GM12878 (cell line): ENCODE data around the gene LEMD1. TPM values are rescaled to one million over a fixed set of nuclear protein-coding genes. Genes with fewer than 3 reads are reported as not detected.

ENCODE experiments used
- ATAC-seq: fragments of 200-7000 bp; cut with Tn5 transposase; 3 replicates; pipeline ENCODE4 v1.9.1; 2020; ENCODE audit warnings: mild to moderate bottlenecking, moderate library complexity
- BruUV-seq: library from RNA; stranded (reverse); fragments of 400-500 nt; replicated peaks from 2 replicates; lab custom pipeline; 2021; lab: Mats Ljungman, UMichigan
- CTCF ChIA-PET: fragments of 300-600 bp; sonication (Branson Sonifier 250); formaldehyde crosslinking; extraction: SDS; loops from one replicate; lab custom pipeline; 2021; ENCODE audit warnings: inconsistent platforms; lab: Yijun Ruan, JAX
- POLR2A ChIA-PET: fragments of 350-600 bp; formaldehyde crosslinking; extraction: SDS; loops from one replicate; lab custom pipeline; 2021; ENCODE audit warnings: inconsistent platforms; lab: Charles Lee
- RAD21 ChIA-PET: fragments of 300-600 bp; sonication (Branson Sonifier 250); formaldehyde crosslinking; loops from one replicate; lab custom pipeline; 2023; ENCODE audit warnings: antibody characterized with exemption; ENCODE audit not compliant: unreplicated experiment; lab: Charles Lee
- SMC1A ChIA-PET: fragments of 300-600 bp; sonication (Branson Sonifier 250); formaldehyde crosslinking; loops from one replicate; lab custom pipeline; 2023; ENCODE audit not compliant: unreplicated experiment, uncharacterized antibody; lab: Charles Lee
- DNase-seq: peaks from one replicate; pipeline ENCODE4 v3.0.0-alpha.2; 2011; ENCODE audit warnings: low read depth, low spot score
- FAIRE-seq: peaks from 3 replicates; lab custom pipeline; 2011; peaks lifted over from hg19 to GRCh38; lab: Jason Lieb, UNC
- H2AFZ ChIP-seq: 2 replicates; pipeline ENCODE4 v1.6.0; 2011; ENCODE audit warnings: low read depth, low read length, control low read depth; ENCODE audit not compliant: control insufficient read depth
- H3K27ac ChIP-seq: 2 replicates; pipeline ENCODE4 v1.5.1; 2011; ENCODE audit warnings: control low read depth; ENCODE audit not compliant: control insufficient read depth, insufficient read depth
- H3K27me3 ChIP-seq, 2 experiments: replicated peaks in 1 of 2; 2 replicates each; pipeline versions ENCODE4 v1.6.0 to v1.6.1; 2011; ENCODE audit warnings: low read length in 1 of 2; ENCODE audit not compliant: control insufficient read depth in 2 of 2, insufficient read depth in 2 of 2
- H3K36me3 ChIP-seq, 2 experiments: 2 replicates each; pipeline ENCODE4 v1.5.1; 2011; ENCODE audit warnings: low read length in 1 of 2; ENCODE audit not compliant: control insufficient read depth in 2 of 2, insufficient read depth in 2 of 2
- H3K4me1 ChIP-seq: 2 replicates; pipeline ENCODE4 v1.6.1; 2011; ENCODE audit warnings: mild to moderate bottlenecking, low read length, moderate library complexity, mixed read lengths; ENCODE audit not compliant: control insufficient read depth, insufficient read depth
- H3K4me2 ChIP-seq: 2 replicates; pipeline ENCODE4 v1.6.0; 2011; ENCODE audit warnings: control low read depth; ENCODE audit not compliant: control insufficient read depth, insufficient read depth
- H3K4me3 ChIP-seq: fragments of 200-600 bp; sonication (generic); 2 replicates; pipeline ENCODE4 v1.5.1; 2016
- H3K79me2 ChIP-seq: 2 replicates; pipeline ENCODE4 v1.6.0; 2011; ENCODE audit warnings: low read length; ENCODE audit not compliant: control insufficient read depth, insufficient read depth
- H3K9ac ChIP-seq: 2 replicates; pipeline ENCODE4 v1.8.0; 2011; ENCODE audit warnings: low read length, control low read depth, mixed read lengths; ENCODE audit not compliant: control insufficient read depth, insufficient read depth
- H3K9me3 ChIP-seq: replicated peaks from 3 replicates; pipeline ENCODE4 v1.5.1; 2011; ENCODE audit warnings: mild to moderate bottlenecking, low read length; ENCODE audit not compliant: control insufficient read depth, insufficient read depth
- H4K20me1 ChIP-seq: 2 replicates; pipeline ENCODE4 v1.6.0; 2011; ENCODE audit not compliant: control insufficient read depth, insufficient read depth
- BHLHE40 ChIP-seq, 2 experiments: fragments of 450-650 bp in 1 of 2; IDR thresholded peaks; 2 replicates each; pipeline ENCODE4 v1.6.1; 2011 to 2017; ENCODE audit warnings: low read depth in 2 of 2, borderline replicate concordance in 1 of 2, improper control_type of control experiment in 1 of 2, low read length in 1 of 2, mild to moderate bottlenecking in 1 of 2
- E2F8 ChIP-seq: fragments of 450-650 bp; IDR thresholded peaks from 2 replicates; pipeline ENCODE4 v1.6.1; 2018; ENCODE audit warnings: mild to moderate bottlenecking, low read depth, moderate library complexity; ENCODE audit not compliant: partially characterized antibody
- KLF5 ChIP-seq: fragments of 450-650 bp; IDR thresholded peaks from 2 replicates; pipeline ENCODE4 v1.6.1; 2014; ENCODE audit warnings: mild to moderate bottlenecking; ENCODE audit not compliant: partially characterized antibody
- RAD21 ChIP-seq: IDR thresholded peaks from 2 replicates; pipeline ENCODE4 v1.6.1; 2011; ENCODE audit warnings: mild to moderate bottlenecking, low read depth, low read length, moderate library complexity; ENCODE audit not compliant: insufficient read depth
- RFX5 ChIP-seq: IDR thresholded peaks from 2 replicates; pipeline ENCODE4 v1.6.1; 2011; ENCODE audit warnings: low read depth, low read length, improper control_type of control experiment
- SMC3 ChIP-seq: IDR thresholded peaks from 2 replicates; pipeline ENCODE4 v1.6.1; 2011; ENCODE audit warnings: low read length, improper control_type of control experiment, borderline replicate concordance
- SUPT20H ChIP-seq: IDR thresholded peaks from 2 replicates; pipeline ENCODE4 v1.6.1; 2011; ENCODE audit warnings: low read depth, mild to moderate bottlenecking, low read length, moderate library complexity, borderline replicate concordance; ENCODE audit not compliant: control insufficient read depth
- TCF12 ChIP-seq: IDR thresholded peaks from 2 replicates; pipeline ENCODE4 v1.6.1; 2011; ENCODE audit warnings: low read depth, mild to moderate bottlenecking, low read length
- YBX1 ChIP-seq: fragments of 450-650 bp; IDR thresholded peaks from 2 replicates; pipeline ENCODE4 v1.6.1; 2016; ENCODE audit warnings: antibody characterized with exemption
- ZNF217 ChIP-seq: fragments of 450-650 bp; IDR thresholded peaks from 2 replicates; pipeline ENCODE4 v1.6.1; 2017; ENCODE audit warnings: antibody characterized with exemption, mild to moderate bottlenecking
- WGBS: methylation state at CpG from one replicate; pipeline ENCODE4 v1.1.6; 2016; ENCODE audit warnings: low lambda C conversion rate; ENCODE audit not compliant: insufficient replicate concordance, insufficient coverage; ENCODE audit errors: missing lambda C conversion rate; 5-methylcytosine and 5-hydroxymethylcytosine counted together
- in situ Hi-C: fragments of 300-500 bp; cut with MboI; formaldehyde crosslinking; loops from 9 replicates; pipeline ENCODE4 v1.14.3; 2018; ENCODE audit warnings: mixed read lengths
- intact Hi-C: fragments of 100-400 bp; cut with micrococcal nuclease; formaldehyde crosslinking; loops from one replicate; pipeline ENCODE4 v1.14.2; 2022; ENCODE audit not compliant: unreplicated experiment
- polyA plus RNA-seq, 11 experiments: library from polyadenylated mRNA; depleted of rRNA in 4 of 11; unstranded in 6 of 11; stranded (reverse) in 5 of 11; fragments of >200 nt; fragmentation: Nextera tagmentation in 4 of 11; fragmentation: Illumina TruSeq in 1 of 11; extraction: Ambion mirVana in 4 of 11; extraction: Trizol in 1 of 11; gene quantifications; 1 replicate in 1 of 11; 2 replicates in 10 of 11; pipeline versions ENCODE4 v1.2.1 to v1.2.3, GENCODE V29; 2011 to 2016; ENCODE audit warnings: inconsistent platforms in 2 of 11, missing spikeins in 2 of 11, low read depth in 1 of 11
- total RNA-seq, 4 experiments: library from RNA; depleted of rRNA in 3 of 4; stranded (reverse); fragments of >200 nt in 3 of 4; fragmentation: Illumina TruSeq in 1 of 4; extraction: Trizol in 1 of 4; gene quantifications; 2 replicates each; pipeline versions ENCODE4 v1.2.1 to v1.2.3, GENCODE V29; 2013 to 2021
- TF ChIP-seq, protein P1 (sequence below): IDR thresholded peaks from 2 replicates; pipeline ENCODE4 v1.6.1; 2012; ENCODE audit warnings: low read depth, low read length, improper control_type of control experiment
- TF ChIP-seq, protein P2 (sequence below), 3 experiments: IDR thresholded peaks in 2 of 3; conservative IDR thresholded peaks in 1 of 3; 2 replicates each; pipeline ENCODE4 v1.5.1; 2011; ENCODE audit warnings: low read depth in 3 of 3, low read length in 3 of 3, mild to moderate bottlenecking in 3 of 3, control low read depth in 2 of 3, moderate library complexity in 2 of 3, inconsistent platforms in 1 of 3, mixed read lengths in 1 of 3; ENCODE audit not compliant: control insufficient read depth in 2 of 3, insufficient read depth in 1 of 3; ENCODE audit errors: extremely low read depth in 1 of 3

Gene LEMD1
- total and polyA plus RNA-seq, 10 of the 15 experiments (the other 5 are each of a cell fraction or from before 2014, with no cell fraction given) = 0.19 to 1.2 (median 0.26) TPM; not detected in 7

- TF ChIP-seq, protein P1, sequence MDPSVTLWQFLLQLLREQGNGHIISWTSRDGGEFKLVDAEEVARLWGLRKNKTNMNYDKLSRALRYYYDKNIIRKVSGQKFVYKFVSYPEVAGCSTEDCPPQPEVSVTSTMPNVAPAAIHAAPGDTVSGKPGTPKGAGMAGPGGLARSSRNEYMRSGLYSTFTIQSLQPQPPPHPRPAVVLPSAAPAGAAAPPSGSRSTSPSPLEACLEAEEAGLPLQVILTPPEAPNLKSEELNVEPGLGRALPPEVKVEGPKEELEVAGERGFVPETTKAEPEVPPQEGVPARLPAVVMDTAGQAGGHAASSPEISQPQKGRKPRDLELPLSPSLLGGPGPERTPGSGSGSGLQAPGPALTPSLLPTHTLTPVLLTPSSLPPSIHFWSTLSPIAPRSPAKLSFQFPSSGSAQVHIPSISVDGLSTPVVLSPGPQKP = no peak
- TF ChIP-seq RFX5 = no peak
- TF ChIP-seq SUPT20H = no peak
- TF ChIP-seq BHLHE40 (IDR thresholded peaks at IDR 0.05; ENCODE audit: borderline replicate concordance in 1 of 2, low read depth in 2 of 2, low read length in 1 of 2) = no peak
These were observed 23.3 kb downstream of the LEMD1 start (continued) for GRCh38 chr1:205398586-205398985.

DNA sequence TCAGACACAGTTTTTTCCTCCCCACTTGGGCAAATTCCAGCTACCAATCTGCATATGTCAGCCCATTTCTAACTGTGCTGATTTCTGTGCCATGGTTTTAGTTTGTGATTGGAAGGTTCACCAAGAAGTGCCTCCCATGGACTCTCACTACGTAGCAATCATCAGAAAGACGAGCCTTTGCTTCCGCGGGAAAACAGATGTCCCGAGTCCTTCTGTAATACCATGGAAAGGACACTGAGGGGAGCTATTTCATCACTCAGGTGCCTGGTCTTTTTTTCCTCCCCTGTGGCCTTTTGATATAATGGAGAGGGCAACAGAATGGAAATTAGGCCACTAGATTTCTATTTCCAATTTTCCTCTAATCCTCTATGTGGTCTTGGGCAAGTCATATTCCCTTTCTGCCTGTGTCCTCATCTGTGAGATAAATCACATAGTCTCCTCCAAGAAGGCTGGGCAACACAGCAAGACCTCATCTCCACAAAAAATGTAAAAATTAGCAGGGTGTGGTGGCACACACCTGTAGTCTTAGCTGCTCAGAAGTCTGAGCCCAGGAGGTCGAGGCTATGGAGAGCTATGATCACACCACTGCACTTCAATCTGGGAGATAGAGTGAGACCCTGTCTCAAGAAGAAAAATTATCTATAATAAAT is 24.8 kb downstream of the LEMD1 start:
- no peak overlapping the region for H2AFZ ChIP-seq
- BruUV-seq = no TSS peak
- no peak overlapping the region for H3K9ac ChIP-seq
- in situ Hi-C loops (loop anchor here (5.0 kb wide), 2 partner anchors 90 to 125 kb away; no protein-coding TSS in a partner anchor), intact Hi-C loops (loop anchor here (1.0 kb wide), 2 partner anchors 88 to 127 kb away; no protein-coding TSS in a partner anchor)
- no peak for FAIRE-seq
- no peaks in the 10 kb centered on the region for H4K20me1 ChIP-seq
- 2% methylated on average over 6 of the region's 6 CpGs for WGBS
- no peaks in the 10 kb centered on the region for H3K9me3 ChIP-seq
- POLR2A ChIA-PET = interaction anchor here (0.7 to 1.3 kb wide), 2 partner anchors 34 to 88 kb away, joined by 3 to 4 read pairs; no protein-coding TSS in a partner anchor
- peak; percentile 65 for ATAC-seq
- CTCF ChIA-PET = interaction anchor here (0.7 to 7.1 kb wide), 46 partner anchors 10 to 580 kb away, joined by 3 to 420 read pairs (median 5); no protein-coding TSS in a partner anchor
- H3K27me3 ChIP-seq = no peaks in the 10 kb centered on the region
- peak; percentile 8 for DNase-seq
- TF ChIP-seq YBX1 (no peak), E2F8 (peak; percentile 29), TCF12 (no peak), RAD21 (peak; percentile 85), ZNF217 (no peak), KLF5 (no peak), SMC3 (peak; percentile 90)
- TF ChIP-seq, protein P2, sequence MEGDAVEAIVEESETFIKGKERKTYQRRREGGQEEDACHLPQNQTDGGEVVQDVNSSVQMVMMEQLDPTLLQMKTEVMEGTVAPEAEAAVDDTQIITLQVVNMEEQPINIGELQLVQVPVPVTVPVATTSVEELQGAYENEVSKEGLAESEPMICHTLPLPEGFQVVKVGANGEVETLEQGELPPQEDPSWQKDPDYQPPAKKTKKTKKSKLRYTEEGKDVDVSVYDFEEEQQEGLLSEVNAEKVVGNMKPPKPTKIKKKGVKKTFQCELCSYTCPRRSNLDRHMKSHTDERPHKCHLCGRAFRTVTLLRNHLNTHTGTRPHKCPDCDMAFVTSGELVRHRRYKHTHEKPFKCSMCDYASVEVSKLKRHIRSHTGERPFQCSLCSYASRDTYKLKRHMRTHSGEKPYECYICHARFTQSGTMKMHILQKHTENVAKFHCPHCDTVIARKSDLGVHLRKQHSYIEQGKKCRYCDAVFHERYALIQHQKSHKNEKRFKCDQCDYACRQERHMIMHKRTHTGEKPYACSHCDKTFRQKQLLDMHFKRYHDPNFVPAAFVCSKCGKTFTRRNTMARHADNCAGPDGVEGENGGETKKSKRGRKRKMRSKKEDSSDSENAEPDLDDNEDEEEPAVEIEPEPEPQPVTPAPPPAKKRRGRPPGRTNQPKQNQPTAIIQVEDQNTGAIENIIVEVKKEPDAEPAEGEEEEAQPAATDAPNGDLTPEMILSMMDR (IDR thresholded peaks at IDR 0.05 in 2 of 3, conservative IDR thresholded peaks at IDR 0.05 in 1 of 3; ENCODE audit: control insufficient read depth in 2 of 3, extremely low read depth in 1 of 3, insufficient read depth in 1 of 3, low read depth in 3 of 3, low read length in 3 of 3) = peak; percentile 62 to 65 (median 65)
- no peak overlapping the region for H3K4me3 ChIP-seq
- SMC1A ChIA-PET = interaction anchor here (0.6 to 5.8 kb wide), 32 partner anchors 10 to 138 kb away, joined by 3 to 244 read pairs (median 5); partner anchors contain the start of gene CDK18
- no peaks in the 10 kb centered on the region for H3K36me3 ChIP-seq
- H3K4me1 ChIP-seq = no peaks in the 10 kb centered on the region
- no peaks in the 10 kb centered on the region for H3K79me2 ChIP-seq
- no peak overlapping the region for H3K27ac ChIP-seq
- RAD21 ChIA-PET = interaction anchor here (0.6 to 7.1 kb wide), 21 partner anchors 14 to 260 kb away, joined by 3 to 214 read pairs (median 4); partner anchors contain the start of gene KLHDC8A
- no peak overlapping the region for H3K4me2 ChIP-seq
